Bronchial epithelial cell (primary cell): ENCODE measurements around the gene CYP19A1. TPM values are rescaled to one million over a fixed set of nuclear protein-coding genes. Genes with fewer than 3 reads are reported as not detected.

Experiments
- DNase-seq: peaks from one replicate; pipeline ENCODE4 v3.0.0-alpha.2; 2010; ENCODE audit warnings: low read depth
- FAIRE-seq: peaks from 2 replicates; lab custom pipeline; 2011; peaks lifted over from hg19 to GRCh38; lab: Jason Lieb, UNC
- H3K27me3 ChIP-seq: 2 replicates; pipeline ENCODE4 v1.5.1; 2011; ENCODE audit warnings: low read length; ENCODE audit not compliant: control insufficient read depth, insufficient read depth
- H3K36me3 ChIP-seq: 2 replicates; pipeline ENCODE4 v1.5.1; 2011; ENCODE audit warnings: low read length; ENCODE audit not compliant: control insufficient read depth, insufficient read depth
- H3K4me3 ChIP-seq: 2 replicates; pipeline ENCODE4 v1.5.1; 2011; ENCODE audit warnings: mild to moderate bottlenecking, low read depth, low read length, control low read depth
- total RNA-seq: library from RNA; depleted of rRNA; stranded (reverse); fragments of >200 nt; gene quantifications from 2 replicates; pipeline ENCODE4 v1.2.1, GENCODE V29; 2014
- TF ChIP-seq, protein P1 (sequence below): IDR thresholded peaks from 2 replicates; pipeline ENCODE4 v1.5.1; 2011; ENCODE audit warnings: mild to moderate bottlenecking, moderate library complexity, low read length, control low read depth, inconsistent platforms; ENCODE audit not compliant: insufficient read depth, severe bottlenecking

CYP19A1 gene
- total RNA-seq, 1 donor from 2014 or later: not detected

DNA sequence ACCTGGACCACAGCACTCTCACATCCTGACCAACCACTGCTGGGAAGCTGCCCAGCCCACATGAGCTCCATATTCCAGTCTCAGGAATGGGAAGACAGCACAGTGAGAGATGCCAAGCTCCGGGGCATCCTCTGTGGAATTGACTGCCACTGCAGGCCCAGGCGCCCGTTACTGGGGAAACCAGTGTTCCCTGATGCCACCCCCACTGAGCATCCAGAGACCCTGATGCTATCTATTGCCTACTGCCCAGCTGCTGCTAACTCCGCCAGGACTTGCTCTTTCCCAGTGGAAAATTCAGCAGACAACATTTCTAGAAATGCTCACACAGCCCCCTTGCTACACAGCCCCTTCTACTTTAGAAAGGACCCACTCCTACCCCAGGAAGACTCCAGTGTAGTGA is 57.6 kb downstream of the CYP19A1 start:
- TF ChIP-seq, protein P1, sequence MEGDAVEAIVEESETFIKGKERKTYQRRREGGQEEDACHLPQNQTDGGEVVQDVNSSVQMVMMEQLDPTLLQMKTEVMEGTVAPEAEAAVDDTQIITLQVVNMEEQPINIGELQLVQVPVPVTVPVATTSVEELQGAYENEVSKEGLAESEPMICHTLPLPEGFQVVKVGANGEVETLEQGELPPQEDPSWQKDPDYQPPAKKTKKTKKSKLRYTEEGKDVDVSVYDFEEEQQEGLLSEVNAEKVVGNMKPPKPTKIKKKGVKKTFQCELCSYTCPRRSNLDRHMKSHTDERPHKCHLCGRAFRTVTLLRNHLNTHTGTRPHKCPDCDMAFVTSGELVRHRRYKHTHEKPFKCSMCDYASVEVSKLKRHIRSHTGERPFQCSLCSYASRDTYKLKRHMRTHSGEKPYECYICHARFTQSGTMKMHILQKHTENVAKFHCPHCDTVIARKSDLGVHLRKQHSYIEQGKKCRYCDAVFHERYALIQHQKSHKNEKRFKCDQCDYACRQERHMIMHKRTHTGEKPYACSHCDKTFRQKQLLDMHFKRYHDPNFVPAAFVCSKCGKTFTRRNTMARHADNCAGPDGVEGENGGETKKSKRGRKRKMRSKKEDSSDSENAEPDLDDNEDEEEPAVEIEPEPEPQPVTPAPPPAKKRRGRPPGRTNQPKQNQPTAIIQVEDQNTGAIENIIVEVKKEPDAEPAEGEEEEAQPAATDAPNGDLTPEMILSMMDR: no peak
- Histone ChIP-seq H3K36me3 (no peaks in the 10 kb centered on the region), H3K27me3 (peaks cover 5% of the 10 kb centered on the region), H3K4me3 (no peak overlapping the region)
- FAIRE-seq (no peak), DNase-seq (no peak)

DNA sequence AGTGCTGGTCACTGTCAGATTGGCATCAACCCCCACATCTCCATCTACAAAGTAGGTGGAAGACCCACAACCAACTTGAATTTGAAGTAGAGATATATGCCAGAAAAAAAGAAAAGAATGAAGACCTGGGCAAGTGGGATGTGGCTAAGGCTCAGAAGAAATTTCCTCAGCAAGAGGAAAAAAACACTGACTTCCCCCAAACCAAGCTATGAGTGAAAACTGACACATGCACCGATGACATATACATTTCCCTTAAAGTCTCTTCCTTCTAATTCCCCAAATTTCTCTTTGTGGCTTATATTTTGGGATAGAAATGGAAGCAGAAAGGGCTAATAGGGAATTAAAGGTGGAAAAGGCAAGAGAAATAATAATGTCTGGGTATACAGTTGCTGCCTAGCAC is 59.0 kb downstream of the CYP19A1 start:
- Histone ChIP-seq H3K4me3 (no peak overlapping the region), H3K27me3 (peaks cover 5% of the 10 kb centered on the region), H3K36me3 (no peaks in the 10 kb centered on the region)
- TF ChIP-seq, protein P1: no peak
- FAIRE-seq: no peak
- DNase-seq: no peak

DNA sequence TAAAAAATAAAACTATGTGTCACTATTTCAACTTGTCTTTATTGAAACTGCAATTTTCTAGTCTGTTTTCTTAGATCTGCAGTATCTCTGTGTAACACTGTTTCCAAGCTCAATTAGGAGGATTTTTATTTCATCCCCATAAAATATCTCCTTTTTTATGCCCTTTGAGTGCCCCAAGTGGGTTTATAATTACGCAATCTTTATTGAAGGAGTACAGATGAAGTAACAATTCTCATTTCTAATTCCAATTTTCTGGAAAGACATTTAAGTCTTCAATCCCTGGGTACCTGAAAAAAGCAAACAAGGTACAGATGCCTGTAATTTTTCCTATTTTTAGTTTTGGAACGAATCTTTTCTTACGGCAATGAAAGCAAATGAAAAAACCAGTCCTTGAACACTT is 61.3 kb downstream of the CYP19A1 start:
- no peak for DNase-seq
- Histone ChIP-seq H3K27me3 (peaks cover 5% of the 10 kb centered on the region), H3K36me3 (no peaks in the 10 kb centered on the region), H3K4me3 (no peak overlapping the region)
- no peak for FAIRE-seq
- TF ChIP-seq, protein P1: no peak

DNA sequence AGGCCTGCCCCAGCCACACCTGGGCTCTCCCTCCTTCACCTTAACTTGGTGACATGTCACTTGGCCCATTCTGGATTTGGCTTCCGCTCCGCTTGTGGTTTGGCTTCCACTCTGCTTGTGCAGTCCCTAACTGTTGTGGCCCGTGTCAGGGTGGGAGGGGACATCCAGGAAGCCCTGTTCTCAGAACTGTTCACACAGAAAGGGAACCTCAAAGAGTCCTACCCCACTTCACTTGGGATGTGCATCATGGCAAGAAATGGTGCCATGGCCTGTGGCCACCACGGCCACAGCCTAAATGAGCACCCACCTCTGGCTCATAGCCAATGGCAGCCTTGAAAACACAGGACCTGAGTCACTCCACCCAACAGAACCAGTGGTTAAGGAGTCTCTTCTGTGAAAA is 63.4 kb downstream of the CYP19A1 start:
- Histone ChIP-seq H3K4me3 (no peak overlapping the region), H3K27me3 (peaks cover 7% of the 10 kb centered on the region), H3K36me3 (no peaks in the 10 kb centered on the region)
- TF ChIP-seq, protein P1: no peak
- FAIRE-seq (no peak), DNase-seq (no peak)

DNA sequence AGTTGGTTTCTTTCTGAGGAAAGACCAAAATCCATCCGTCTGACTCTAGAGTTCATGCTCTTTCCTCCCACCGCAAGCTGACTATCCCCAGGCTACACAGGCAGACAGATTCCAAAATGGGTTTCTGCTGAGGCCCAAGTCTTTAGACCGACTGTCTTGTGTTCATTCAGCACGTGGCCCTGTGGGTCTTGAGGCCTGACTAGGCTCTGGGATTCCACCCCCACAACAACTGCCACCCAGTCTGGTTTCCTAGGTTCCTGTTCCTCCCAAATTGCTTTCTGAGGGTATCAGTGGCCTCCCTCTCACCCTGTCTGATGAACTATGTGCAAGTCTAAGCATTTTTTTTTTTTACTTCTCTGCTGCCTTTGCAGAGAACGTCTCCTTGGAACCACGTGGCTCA is 67.7 kb downstream of the CYP19A1 start:
- TF ChIP-seq, protein P1: no peak
- DNase-seq (no peak), FAIRE-seq (no peak)
- H3K4me3 ChIP-seq: no peak overlapping the region
- H3K27me3 ChIP-seq: peaks cover 12% of the 10 kb centered on the region
- H3K36me3 ChIP-seq: no peaks in the 10 kb centered on the region

DNA sequence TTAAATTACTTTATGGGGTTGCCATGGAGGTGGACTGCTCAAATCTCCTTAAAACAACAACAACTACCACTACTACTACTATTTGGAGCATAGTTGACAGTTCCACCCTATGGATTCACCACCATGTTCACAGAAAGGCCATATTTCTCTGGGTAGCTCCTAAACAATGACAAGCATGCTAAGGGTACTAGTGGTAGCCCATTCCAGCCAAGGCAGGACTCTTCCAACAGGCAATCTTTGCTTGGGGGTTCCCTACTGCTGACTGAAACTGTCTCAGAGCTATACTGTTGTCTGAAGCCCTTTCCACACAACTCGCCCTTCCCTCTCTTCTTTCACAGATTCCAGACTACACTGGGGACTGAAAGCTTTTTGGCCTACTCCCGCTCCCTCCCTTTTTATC is 68.9 kb downstream of the CYP19A1 start:
- Histone ChIP-seq H3K27me3 (peaks cover 13% of the 10 kb centered on the region), H3K4me3 (no peak overlapping the region), H3K36me3 (no peaks in the 10 kb centered on the region)
- DNase-seq (no peak), FAIRE-seq (peak; percentile 64)
- TF ChIP-seq, protein P1: no peak
